Lower leg skin (tissue), 4 donors: ENCODE data around the gene FNIP2. TPM values are rescaled to one million over a fixed set of nuclear protein-coding genes. Genes with fewer than 3 reads are reported as not detected.

Experiments
- DNase-seq, 2 donors: peaks; one replicate each; pipeline ENCODE4 v3.0.0-alpha.2; 2019; ENCODE audit warnings: low spot score in 2 of 2
- H3K4me3 ChIP-seq: fragments of 200-600 bp; sonication (generic); 2 replicates; pipeline ENCODE4 v1.5.1; 2017; ENCODE audit warnings: mild to moderate bottlenecking, low read depth; ENCODE audit not compliant: poor library complexity, severe bottlenecking
- POLR2A ChIP-seq, 2 donors: fragments of 450-650 bp; IDR thresholded peaks; one replicate each; pipeline ENCODE4 v1.6.1; 2016 to 2017; ENCODE audit warnings: antibody characterized with exemption in 2 of 2, mild to moderate bottlenecking in 1 of 2, moderate library complexity in 1 of 2
- WGBS, 2 donors: methylation state at CpG; one replicate each; pipeline ENCODE4 v1.1.5; 2018; 5-methylcytosine and 5-hydroxymethylcytosine counted together
- intact Hi-C: fragments of 100-400 bp; cut with DNase I; formaldehyde crosslinking; loops from one replicate; pipeline ENCODE4 v1.15.0; 2023; ENCODE audit warnings: low total_unique reads
- total RNA-seq, 4 donors: library from RNA; depleted of rRNA; stranded (reverse); fragments of >200 nt; gene quantifications; one replicate each; pipeline ENCODE4 v1.1.0, GENCODE V29; 2016
- TF ChIP-seq, protein P1 (sequence below), 3 donors: fragments of 450-650 bp; IDR thresholded peaks; one replicate each; pipeline ENCODE4 v1.5.1; 2016; ENCODE audit warnings: antibody characterized with exemption in 3 of 3, mild to moderate bottlenecking in 3 of 3, moderate library complexity in 2 of 3

Gene FNIP2
- total RNA-seq, 4 donors from 2014 or later, result 20.5 to 47.5 (median 38.8) TPM

DNA sequence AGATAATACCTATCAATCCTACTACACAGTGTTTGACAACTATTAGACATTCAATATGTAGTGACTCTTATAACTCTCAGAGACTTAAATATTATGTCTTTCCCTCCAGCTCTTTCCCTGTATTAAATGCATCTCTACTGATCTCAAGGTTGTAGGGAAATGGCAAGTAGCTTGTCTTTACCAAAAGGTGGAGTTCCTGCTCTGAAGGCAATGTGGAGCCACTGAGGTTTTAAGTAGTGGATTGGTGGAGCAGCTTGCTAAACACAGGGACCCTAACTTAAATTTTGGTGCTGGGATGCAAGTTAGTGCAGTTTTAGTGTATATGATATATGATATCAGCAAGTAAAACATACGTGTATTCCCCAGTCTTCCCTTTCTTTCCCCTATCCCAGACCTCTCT lies 13.1 kb downstream of the FNIP2 start:
- no peak for DNase-seq
- TF ChIP-seq, protein P1, sequence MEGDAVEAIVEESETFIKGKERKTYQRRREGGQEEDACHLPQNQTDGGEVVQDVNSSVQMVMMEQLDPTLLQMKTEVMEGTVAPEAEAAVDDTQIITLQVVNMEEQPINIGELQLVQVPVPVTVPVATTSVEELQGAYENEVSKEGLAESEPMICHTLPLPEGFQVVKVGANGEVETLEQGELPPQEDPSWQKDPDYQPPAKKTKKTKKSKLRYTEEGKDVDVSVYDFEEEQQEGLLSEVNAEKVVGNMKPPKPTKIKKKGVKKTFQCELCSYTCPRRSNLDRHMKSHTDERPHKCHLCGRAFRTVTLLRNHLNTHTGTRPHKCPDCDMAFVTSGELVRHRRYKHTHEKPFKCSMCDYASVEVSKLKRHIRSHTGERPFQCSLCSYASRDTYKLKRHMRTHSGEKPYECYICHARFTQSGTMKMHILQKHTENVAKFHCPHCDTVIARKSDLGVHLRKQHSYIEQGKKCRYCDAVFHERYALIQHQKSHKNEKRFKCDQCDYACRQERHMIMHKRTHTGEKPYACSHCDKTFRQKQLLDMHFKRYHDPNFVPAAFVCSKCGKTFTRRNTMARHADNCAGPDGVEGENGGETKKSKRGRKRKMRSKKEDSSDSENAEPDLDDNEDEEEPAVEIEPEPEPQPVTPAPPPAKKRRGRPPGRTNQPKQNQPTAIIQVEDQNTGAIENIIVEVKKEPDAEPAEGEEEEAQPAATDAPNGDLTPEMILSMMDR (IDR thresholded peaks at IDR 0.05), result no peak
- intact Hi-C loops, result no loop called here
- H3K4me3 ChIP-seq, result no peak overlapping the region
- 41 to 54% methylated on average over 1 of the region's 1 CpG for WGBS, 2 donors

DNA sequence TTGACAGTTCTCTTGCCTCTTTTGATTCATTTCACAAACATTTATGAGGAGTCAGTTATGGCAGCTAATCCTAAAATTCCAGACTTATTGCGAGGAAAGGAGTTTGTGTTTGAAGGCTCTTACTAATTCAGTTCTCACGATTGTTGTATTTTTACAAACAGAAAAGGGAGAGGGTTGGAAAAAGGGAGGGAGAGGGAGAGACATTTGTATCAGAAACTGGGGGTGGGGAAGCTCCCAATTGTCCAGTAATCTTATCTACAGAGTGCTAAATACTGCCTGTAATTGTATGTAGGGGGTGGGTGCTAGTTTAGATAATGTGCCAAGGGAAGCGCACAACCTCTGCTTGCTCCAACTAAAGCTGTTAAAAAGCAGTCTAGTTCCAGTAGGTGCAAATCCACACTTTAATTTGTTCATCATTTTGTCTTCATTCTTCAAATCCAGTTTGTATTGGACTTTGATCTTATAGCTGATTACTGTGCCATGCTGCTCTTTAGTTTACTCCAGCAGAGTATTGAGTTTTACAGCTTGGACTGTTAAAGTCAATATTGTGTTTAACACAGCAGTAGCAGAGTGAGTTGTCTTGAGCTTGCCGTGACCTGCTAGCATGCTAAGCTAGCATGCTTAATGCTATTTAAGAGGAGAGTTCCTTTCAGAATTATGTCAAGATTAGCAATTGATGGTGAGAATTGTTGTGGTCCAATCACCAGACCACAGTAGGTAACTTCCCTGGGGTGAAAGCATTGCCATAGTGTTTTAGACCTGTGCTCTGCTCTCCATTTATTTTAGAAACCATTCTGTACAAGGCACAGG lies 13.9 kb downstream of the FNIP2 start:
- no peak for DNase-seq
- 37 to 46% methylated on average over 4 of the region's 4 CpGs for WGBS, 2 donors
- intact Hi-C loops, result no loop called here
- TF ChIP-seq, protein P1 (IDR thresholded peaks at IDR 0.05), result no peak
- TF ChIP-seq POLR2A (IDR thresholded peaks at IDR 0.05), result no peak
- H3K4me3 ChIP-seq, result no peak overlapping the region

DNA sequence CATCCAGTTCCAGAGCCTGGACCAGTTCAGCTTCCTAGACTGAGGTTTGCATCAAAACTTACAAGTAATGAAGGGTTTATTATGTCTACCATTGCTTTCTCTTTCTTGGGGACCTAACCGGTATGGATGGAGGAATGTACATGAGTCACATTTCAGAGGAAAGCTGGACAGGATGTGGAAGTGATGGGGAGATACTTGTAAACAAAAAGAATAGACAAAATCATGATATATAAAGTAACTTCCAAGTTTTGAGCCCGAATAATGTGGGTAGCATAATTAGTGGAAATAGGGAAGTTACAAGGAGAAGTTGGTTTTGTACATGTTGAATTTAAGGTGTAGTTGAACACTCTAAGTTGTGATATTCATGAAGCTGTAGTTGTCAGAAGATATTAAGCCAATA lies 15.0 kb downstream of the FNIP2 start:
- H3K4me3 ChIP-seq, result no peak overlapping the region
- no peak for DNase-seq
- TF ChIP-seq, protein P1 (IDR thresholded peaks at IDR 0.05), result no peak
- TF ChIP-seq POLR2A (IDR thresholded peaks at IDR 0.05), result no peak
- intact Hi-C loops, result no loop called here
- 21 to 52% methylated on average over 2 of the region's 2 CpGs for WGBS, 2 donors

DNA sequence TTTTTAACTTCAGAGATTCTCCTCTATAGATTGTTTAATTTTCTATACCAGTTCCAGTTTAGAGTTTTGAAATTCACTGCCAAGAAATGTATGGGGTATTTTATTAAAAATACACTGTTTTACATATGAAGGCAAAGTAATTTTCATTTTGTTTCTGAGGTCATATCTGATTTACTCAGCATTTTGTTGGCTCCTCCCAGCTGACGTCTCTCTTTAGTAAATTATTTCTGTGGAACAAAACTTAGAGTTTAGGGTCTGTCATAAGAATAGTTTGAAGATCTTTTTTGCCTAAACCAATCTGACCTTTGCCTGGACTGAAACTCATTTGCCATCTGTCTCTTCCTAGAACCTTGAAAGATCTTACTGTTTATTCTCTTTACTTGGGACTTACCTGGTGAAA lies 16.9 kb downstream of the FNIP2 start:
- no peak for TF ChIP-seq POLR2A (IDR thresholded peaks at IDR 0.05)
- TF ChIP-seq, protein P1 (IDR thresholded peaks at IDR 0.05), result no peak
- 39 to 60% methylated on average over 1 of the region's 1 CpG for WGBS, 2 donors
- intact Hi-C loops, result no loop called here
- DNase-seq, result no peak
- no peak overlapping the region for H3K4me3 ChIP-seq

DNA sequence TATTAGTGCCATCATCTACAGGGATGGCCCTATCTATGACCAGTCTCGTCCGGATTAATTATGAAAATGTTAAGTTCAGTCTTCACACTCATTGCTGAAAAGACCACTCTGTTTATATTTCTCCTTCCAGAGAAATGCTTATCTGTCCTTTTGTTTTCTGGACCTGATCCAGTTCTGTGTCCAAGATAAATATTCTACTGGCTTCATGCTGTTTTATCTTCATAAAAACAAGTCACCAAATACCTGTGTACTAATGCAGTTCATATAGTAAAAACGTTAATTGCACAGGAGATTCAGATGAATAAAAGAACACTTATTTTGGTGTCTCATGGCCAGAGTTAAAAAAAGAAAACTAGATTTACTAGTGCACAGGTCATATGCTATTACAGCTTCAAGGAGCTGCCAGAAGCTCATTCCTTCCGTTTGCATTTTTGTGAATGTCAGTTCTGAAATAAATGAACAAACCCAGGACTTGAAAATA lies 17.3 kb downstream of the FNIP2 start:
- intact Hi-C loops, result no loop called here
- WGBS, 2 donors, result 33 to 40% methylated on average over 4 of the region's 4 CpGs
- no peak for DNase-seq
- TF ChIP-seq, protein P1 (IDR thresholded peaks at IDR 0.05), result no peak
- TF ChIP-seq POLR2A (IDR thresholded peaks at IDR 0.05), result no peak
- no peak overlapping the region for H3K4me3 ChIP-seq

DNA sequence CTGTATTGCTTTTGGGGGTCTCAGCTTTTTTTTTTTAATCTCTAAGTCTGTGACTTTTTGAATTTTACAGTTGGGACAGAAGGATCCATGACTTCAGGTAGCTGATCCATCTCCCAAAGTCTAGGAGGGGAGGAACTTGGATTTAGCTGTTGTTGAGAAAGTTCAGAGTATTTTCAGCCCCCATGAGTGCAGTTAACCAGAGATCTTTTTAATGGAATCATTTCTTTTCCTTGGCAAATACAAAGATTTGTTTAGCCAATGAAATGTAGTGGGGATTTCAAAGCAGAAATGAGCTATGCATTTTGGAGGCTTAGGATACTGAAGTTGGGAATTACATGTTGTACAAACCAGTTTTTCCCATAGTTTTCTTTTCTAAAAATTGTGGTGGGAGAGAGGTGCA lies 18.1 kb downstream of the FNIP2 start:
- no peak for DNase-seq
- TF ChIP-seq, protein P1 (IDR thresholded peaks at IDR 0.05), result no peak
- TF ChIP-seq POLR2A (IDR thresholded peaks at IDR 0.05), result no peak
- intact Hi-C loops, result no loop called here
- no peak overlapping the region for H3K4me3 ChIP-seq
